Activated gamma-delta T cell (primary cell): Measurements from ENCODE around the gene GPR158.
"Not testable (repeated sequence)": the region's sequence is repeated elsewhere in the genome, so short reads cannot be mapped to it uniquely, and the experiment has no call there.

ENCODE experiments used
- DNase-seq: peaks from one replicate; lab custom pipeline; 2025; lab: John Stamatoyannopoulos, UW

Gene GPR158

GRCh38 chr10:25296324-25296723, 121.5 kb downstream of the GPR158 start:
- DNase-seq: no peak

- DNase-seq: no peak
Observed at GRCh38 chr10:25297466-25297865, 122.7 kb downstream of the GPR158 start.

GRCh38 chr10:25300073-25300472, 125.3 kb downstream of the GPR158 start:
- DNase-seq: no peak

GRCh38 chr10:25304606-25305005, 129.8 kb downstream of the GPR158 start:
- DNase-seq: no peak

- DNase-seq: no peak
Observed at GRCh38 chr10:25306386-25306785, 131.6 kb downstream of the GPR158 start.

GRCh38 chr10:25308278-25308677, 133.5 kb downstream of the GPR158 start:
- DNase-seq: no peak

GRCh38 chr10:25317596-25318211, 142.9 kb downstream of the GPR158 start:
- not testable (repeated sequence) for DNase-seq

- DNase-seq: no peak
Observed at GRCh38 chr10:25327273-25327672, 152.5 kb downstream of the GPR158 start.

GRCh38 chr10:25328361-25328760, 153.6 kb downstream of the GPR158 start:
- DNase-seq: no peak

- DNase-seq: not testable (repeated sequence)
Observed at GRCh38 chr10:25329587-25329986, 154.8 kb downstream of the GPR158 start.

- DNase-seq: no peak
Observed at GRCh38 chr10:25334445-25334844, 159.6 kb downstream of the GPR158 start.

GRCh38 chr10:25336330-25336729, 161.5 kb downstream of the GPR158 start:
- no peak for DNase-seq

GRCh38 chr10:25338271-25338670, 163.5 kb downstream of the GPR158 start:
- DNase-seq: no peak

GRCh38 chr10:25339966-25340365, 165.2 kb downstream of the GPR158 start:
- no peak for DNase-seq

GRCh38 chr10:25349520-25349919, 174.7 kb downstream of the GPR158 start:
- no peak for DNase-seq

GRCh38 chr10:25356609-25357008, 181.8 kb downstream of the GPR158 start:
- no peak for DNase-seq

- no peak for DNase-seq
Observed at GRCh38 chr10:25357269-25357668, 182.5 kb downstream of the GPR158 start.

- DNase-seq: no peak
Observed at GRCh38 chr10:25382029-25382810, 207.4 kb downstream of the GPR158 start.

GRCh38 chr10:25382901-25383300, 208.1 kb downstream of the GPR158 start:
- not testable (repeated sequence) for DNase-seq

- no peak for DNase-seq
Observed at GRCh38 chr10:25383686-25384085, 208.9 kb downstream of the GPR158 start.

- no peak for DNase-seq
Observed at GRCh38 chr10:25384618-25385017, 209.8 kb downstream of the GPR158 start.

- no peak for DNase-seq
Observed at GRCh38 chr10:25388188-25388861, 213.5 kb downstream of the GPR158 start.

- no peak for DNase-seq
Observed at GRCh38 chr10:25388862-25389206, 214.0 kb downstream of the GPR158 start.
